ENCODE data around the gene PROX2.

The PROX2 gene

DNA sequence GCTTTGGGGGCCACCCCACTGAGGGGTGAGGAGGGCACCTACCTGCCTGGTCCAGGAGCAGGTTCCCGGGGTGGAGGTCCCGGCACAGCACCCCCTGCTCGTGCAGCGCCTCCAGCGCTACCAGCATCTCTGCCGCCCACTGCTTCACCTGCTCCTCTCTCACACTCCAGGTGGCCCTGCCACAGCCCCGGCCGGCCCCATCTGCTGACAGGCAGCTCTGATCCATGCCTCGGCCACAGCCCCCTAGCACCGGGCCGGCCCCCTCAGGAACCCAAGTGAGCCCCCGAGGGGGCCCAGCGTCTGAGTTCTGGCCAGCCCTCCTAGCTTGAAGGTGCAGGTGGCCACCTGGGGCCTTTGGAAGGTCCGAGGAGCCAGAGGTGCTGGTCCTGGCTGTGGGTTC, 33.6 kb upstream of the PROX2 start:
- DNase-seq (ENCODE audit: low read depth) = no peak

DNA sequence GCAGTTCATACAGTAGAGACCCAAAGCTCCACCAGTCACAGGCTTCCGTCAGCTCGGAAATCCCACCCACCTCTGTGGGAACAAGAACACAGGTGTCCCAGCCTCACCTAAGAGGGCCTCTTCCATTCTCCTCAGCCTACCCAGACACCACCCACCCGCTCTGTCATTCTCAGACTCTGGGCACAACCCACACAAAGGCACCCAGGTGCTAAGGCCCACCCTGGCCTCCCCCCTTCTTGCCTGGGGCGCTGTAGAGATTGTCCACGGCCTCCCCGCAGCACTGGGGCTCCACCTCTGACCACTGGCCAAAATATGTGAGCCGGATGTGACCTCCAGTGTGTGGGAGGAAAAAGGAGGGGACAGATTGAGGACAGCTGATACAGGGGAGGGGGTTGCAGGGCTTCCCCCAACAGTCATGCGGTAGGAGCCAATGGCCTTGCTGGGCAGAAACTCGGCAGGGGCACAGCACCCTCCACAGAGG, 33.0 kb upstream of the PROX2 start:
- no peak for DNase-seq (ENCODE audit: low read depth)

DNA sequence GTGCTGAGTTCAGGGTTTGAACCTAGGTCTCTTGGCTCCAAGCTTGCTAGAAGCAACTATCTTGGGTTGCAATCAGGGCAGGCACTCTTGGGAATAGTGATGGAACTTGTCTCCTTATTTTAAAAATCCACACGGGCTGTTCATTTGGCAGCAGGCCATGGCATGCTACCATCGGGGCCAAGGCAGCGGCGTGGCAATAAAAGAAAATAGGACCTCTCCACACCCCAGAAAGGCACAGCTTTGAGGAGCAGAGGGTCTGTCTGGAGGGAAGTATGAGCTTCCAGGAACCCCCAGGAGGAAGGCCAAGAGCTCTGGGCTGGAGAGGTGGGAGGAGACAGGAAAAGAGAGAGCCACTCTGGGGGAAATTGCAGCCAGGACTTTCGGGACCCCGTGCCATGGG, 31.8 kb upstream of the PROX2 start:
- no peak for DNase-seq (ENCODE audit: low read depth)

DNA sequence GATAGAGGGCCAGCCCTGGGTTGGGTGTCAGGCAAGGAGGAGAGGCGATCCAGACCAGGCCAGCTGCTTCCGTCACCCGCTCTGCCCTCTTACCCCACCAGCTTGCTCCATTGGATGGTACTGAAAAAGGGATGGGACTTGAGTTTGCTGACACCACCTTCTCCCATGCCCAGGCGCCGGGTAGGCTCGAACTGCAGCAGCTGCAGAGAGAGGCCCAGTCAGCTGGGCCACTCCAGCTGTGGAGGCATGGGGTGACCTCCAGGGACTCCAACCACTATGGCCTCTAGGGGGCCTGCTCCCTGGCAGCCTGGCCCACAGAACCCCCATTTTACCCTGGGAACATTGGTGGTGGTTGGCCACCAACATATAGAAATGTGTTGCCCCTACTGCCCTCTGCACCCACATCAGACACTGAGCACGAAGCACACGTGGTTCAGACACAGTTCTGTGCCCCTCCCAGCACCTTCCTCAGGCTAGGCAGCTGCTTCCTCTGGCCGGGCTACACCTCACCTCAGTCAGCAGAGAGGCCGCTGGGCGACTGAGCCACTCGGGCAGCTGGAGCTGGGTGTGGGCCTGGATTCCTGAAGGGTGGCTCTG, 31.1 kb upstream of the PROX2 start:
- DNase-seq (ENCODE audit: low read depth) = no peak

DNA sequence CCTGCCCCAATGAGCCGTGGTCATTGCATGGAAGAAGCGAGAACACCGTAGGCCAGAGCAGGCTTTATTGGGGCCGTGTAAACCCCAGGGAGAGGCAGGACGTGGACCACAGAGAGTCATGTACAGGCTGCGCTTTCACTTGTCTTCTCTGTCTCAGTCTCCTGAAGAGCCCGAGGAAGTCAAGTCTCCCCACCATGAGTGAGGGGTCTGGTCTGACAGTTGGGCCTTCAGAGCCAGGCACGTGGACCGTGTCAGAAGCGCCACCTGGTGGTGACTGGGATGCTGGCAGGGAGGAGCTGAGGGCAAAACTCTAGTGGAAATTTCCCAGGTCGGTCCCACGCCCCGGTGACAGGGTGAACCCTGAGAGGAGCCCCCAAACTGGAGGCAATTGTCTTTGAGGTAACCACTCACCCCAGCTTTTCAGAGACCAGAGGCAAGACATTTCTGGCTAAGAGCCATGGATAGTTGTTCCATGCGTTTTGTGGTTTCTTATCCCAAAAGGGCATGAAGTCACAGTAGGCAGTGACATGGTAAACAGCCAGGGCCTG, 29.7 kb upstream of the PROX2 start:
- DNase-seq (ENCODE audit: low read depth) = peak; percentile 72

DNA sequence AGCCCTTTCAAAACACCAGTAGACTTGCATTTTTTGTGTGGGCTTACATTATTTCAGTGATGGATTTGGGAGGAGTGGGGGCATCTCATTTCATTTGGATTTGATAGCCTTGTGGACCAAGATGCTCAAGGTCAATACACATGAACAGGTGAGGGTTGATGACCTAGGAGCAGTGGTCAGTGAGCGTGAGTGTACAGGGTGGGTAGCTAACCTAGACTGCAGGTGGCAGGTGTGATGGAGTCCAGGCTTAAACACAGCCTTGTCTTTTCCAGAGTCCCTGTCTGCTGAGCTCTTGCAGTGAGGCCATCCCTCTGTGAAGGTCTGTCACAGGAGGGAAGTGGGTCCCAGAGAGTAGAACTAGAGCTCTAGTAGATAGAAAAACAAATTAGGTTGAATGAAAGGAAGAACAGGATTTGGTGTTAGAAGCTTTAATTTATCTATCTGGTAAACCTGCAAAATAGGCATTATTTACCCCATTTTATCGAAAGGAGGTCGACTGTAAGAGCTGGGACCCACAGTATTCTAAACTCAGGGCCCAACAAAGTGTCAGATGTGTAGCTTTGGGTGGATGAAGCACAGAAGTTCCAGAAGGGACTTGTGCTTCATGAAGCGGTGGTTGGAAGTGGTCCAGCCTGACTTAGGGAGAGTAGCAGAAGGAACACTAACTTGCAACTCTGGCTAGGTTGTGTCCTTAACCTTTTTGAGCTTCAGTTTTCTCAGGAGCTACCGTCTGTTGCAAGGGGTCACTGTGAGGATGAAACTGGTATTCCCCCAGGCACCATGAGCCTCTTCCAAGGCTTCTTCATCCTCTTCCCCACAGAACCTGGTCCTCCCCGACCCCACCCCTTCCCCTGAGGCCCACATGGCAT, 28.9 kb upstream of the PROX2 start:
- no peak for DNase-seq (ENCODE audit: low read depth)

DNA sequence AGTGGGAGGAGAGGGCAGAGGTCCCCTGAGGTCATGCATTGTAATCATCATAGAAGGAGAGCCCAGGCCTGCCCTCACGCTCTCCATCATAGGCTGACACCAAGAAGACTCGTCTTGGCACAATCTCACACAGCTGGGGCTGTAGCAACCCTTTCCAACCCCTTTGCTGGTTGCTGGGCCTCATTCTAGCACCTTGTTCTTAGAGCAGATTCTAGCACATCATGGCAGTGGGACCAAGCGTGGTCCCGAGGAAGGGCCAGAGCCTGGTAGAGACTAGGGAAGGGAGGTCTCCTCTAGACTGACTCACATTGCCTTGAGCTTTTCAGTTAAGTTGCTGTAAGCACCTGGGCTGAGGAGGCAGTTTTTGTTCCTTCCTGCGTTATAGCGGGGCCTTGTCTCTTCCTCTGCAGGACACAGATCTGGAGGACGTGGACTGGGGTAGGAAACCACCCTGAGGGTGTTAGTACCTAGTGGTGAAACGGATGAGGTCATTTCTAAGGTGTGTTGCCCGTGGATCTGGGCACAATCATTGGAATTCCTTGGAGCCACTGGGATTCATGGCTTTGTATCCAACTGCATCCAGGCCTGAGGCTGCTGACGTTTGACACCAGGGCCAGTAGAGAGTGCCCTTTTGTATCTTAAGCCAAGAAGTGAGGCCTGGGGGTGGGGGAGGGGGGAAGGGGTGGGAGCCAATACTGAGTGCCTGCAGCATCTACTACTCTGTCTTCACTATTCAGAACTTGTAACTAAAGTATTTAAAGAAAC, 27.2 kb upstream of the PROX2 start:
- no peak for DNase-seq (ENCODE audit: low read depth)

DNA sequence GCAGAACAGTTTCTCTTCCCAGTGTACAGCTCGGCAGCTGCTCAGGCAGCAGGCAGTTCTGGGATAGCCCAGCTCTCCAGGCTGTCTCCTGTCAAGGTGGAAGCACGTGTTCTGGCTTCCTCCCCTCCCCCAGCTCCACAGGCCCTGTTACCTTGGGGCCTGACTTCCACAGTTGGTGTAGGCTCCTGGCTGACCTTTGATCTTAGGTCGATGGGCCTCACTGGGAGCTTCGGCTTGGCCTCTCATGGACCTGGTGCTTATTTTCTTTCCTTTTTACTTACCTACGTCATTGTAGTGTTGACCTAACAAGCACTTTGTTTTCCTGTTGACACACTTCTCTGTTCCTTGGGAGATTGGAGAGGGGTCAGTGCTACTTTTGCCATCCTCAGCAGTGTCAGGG, 22.7 kb upstream of the PROX2 start:
- no peak for DNase-seq (ENCODE audit: low read depth)

DNA sequence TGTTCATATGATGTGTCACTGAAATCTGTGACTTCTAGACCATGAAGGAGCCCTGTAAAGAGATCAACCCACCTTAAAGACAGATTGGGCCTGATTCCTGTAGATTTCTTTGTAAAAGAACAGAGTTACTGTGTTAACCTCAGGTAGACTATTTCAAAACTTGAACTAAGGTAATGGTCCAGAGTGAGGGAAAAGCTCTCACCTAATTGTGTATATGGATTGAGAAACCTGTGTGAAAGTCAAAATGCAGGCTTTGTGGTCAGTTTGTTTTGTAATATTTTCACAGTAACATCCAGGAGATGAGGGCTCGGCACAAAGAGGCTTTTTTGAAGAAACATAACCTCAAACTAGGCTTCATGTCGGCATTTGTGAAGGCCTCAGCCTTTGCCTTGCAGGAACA, 22.1 kb upstream of the PROX2 start:
- no peak for DNase-seq (ENCODE audit: low read depth)

DNA sequence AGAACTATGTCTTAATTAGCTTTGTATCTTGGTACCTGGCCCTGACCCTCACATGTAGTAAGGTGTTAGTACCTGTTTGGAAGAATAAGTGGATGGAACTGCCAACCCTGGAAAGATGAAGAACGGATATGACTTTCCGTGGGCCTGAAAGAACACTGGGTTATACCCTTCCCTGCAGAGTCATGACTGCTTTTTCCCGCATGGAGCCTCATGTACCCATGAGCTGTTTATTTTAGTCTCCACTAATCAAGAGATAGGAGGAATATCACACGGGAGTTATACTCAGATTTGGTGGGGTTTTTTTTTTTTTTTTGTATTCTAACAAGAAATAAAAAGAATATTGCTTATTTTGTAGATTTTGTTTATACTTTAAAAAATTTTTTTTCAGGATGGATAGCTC, 21.7 kb upstream of the PROX2 start:
- no peak for DNase-seq (ENCODE audit: low read depth)

DNA sequence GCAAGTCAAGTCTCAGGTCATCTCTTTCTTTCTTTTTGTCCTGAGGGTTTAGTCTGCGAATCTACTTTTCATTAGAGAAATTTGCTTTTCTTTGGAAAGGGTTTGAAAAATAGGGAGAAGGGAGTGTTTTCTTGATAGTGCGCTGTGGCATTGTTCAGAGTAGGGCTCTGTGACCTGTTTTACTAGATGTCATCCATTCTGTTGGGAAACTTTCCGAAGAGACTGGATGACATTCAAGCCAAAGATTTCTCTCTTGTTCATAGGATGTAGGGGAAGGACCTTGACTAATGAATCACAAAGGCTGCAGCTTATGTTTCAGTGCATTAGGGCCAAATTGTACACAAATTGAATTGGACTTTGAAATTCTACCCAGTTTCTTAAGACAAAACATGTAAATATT, 20.5 kb upstream of the PROX2 start:
- no peak for DNase-seq (ENCODE audit: low read depth)

DNA sequence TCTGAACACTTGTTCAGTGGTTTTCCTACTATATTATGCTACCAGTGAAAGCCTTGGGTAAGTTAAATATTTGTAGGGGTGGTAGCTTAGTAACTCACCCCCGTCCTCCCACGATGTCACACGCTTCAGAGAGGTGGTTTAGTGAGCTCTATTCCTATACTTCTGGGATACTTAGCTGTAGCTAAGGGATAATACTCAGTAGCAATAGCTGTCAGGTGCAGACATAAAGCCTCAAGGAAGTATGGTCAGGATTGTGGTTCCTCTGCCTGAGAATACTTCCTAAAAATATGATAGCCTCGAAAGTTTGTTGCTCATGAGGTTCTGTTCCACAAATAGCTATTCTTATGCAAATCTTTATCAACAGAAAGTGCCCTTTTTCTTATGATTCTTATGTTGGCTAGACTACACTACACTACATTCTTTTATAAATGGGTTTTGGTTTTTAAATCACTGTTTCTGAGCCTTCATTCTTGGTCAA, 17.7 kb upstream of the PROX2 start:
- no peak for DNase-seq (ENCODE audit: low read depth)

DNA sequence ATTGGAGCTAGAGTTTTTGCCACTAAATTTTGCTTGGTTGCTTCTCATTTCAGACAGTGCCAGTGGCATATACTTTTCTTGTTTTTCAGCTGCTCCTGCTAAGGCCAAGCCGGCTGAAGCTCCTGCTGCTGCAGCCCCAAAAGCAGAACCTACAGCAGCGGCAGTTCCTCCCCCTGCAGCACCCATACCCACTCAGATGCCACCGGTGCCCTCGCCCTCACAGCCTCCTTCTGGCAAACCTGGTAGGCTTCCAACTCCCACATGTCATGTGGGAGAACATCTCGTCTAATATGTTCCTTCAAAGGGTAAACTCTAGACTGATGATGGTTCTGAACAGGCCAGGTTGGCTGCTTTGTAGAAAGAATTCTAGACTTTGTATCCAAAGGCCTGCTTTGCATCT, 16.8 kb upstream of the PROX2 start:
- DNase-seq (ENCODE audit: low read depth) = no peak

DNA sequence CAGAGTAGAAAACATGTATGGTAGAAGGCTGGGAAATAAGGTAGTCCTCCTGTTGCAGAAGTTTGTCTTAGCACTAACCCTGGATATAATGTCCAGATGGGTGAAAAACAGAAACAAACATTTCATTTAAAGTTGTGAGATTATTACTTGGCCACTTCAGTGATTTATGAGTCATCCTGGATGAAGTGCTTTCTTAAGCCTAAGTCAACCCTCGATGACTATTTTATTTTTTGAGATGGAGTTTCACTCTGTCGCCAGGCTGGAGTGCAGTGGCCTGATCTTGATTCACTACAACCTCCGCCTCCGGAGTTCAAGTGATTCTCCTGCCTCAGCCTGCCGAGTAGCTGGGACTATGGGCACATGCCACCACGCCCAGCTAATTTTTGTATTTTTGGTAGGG, 15.9 kb upstream of the PROX2 start:
- no peak for DNase-seq (ENCODE audit: low read depth)

DNA sequence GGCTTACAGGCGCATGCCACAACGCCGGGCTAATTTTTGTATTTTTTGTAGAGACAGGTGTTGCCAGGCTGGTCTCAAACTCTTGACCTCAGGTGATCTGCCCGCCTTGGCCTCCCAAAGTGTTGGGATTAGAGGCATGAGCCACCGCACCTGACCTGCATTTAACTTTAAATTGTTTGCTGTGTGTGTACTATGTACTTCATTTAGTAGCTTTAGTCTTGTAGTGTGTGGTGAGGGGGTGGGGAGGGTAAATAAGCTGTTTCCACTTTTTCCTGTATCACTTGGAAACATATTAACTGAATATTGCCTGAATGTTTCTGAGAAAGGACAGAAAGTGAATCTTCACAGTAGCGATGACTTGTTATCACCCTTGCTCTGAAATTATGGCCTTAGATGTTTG, 14.3 kb upstream of the PROX2 start:
- DNase-seq (ENCODE audit: low read depth) = no peak

DNA sequence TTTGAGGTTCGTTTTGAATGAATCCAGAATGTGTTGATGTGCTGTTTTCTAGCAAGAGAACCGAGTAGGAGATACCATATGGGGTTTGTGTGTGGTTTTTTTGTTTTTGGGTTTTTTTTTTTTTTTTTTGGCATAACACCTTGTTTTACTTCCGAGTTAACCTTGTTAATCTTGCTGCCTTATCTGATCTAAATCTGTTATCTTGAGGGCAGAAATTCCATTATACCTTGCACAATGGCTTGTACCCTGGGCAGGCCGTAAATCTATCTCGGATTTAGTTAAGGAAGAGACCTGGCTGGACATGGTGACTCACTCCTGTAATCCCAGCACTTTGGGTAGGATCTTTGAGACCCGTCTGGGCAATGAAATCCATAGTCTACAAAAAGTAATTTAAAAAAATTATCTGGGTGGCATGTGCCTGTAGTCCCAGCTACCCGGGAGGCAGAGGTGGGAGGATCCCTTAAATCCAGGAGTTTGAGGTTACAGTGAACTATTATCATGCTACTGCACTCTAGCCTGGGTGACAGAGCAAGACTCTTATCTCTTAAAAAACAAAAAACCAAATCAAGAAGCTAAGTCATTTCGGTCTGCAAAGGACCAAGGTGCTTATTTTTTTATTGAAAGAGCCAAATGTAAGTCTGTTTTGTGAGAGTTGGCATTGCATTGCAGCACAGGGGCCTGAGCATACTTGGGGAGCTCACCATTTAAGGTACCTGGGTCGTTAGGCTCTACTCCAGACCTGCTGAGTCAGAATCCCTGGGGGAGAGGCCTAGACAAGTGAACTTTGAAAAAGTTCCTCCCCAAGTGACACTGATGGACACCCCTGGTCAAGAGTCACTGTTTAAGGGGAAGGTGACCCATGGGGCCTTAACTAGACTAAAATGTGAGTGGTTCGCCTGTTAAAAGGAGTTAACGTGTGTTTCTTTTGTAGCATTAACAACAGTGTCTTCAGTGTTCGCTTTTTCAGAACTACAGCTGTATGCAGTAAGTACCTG, 12.5 kb upstream of the PROX2 start:
- DNase-seq (ENCODE audit: low read depth) = no peak

DNA sequence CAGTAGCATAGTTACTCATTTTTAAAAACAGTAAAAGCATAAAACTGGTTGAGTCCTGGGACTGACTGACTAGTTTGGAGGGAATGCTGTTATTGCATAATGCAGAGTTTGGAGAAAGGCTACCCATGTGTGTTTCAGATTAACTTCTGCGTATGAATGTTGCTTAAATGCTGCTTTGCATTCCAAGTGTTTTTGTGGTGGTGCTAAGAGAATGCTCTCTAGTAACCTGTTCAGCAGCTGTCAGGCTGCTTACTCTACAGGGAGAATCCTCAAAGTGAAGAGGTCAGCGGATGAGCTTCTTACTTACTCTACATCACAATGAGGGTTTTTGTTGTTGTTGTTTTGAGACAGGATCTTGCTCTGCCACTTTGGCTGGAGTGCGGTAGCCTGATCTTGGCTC, 10.1 kb upstream of the PROX2 start:
- no peak for DNase-seq (ENCODE audit: low read depth)

DNA sequence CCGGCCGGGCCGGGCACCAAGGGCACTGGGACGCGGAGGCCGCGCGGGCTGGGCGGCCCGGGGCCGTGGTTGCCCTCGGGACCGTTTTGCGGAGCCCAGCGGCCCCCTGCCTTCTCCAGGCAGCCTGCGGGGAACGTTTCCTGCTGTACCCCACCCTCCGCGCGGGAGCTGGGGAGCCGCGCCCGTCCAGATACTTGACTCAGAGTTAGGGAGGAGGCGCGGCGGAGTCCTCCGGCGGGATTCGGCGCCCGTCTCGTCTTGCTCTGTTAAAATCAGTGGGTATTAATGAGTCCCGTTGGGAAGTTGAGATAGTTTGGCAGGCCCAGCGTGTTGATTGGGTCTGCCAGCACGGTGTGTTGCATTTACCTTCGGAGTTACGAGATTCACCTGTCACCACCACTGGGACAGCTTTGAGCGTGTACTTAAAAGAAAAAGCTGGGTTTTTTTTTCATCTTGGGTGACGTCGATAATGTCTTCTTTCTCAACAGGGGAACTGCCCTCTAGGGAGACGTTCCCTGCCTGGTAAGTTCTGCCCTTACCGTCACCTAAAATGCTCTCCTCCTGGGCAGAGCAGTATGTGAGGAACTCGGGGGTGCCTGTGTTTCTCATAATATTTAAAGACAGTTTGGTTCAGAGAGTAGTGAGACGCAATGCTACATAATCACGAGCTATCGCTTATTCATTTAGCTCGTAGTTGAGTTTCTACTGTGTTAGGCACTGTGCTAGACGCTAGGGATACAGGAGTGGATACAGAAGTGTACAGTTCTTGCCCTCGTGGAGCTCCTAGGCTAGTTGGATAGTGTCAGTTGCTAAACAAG, 6.4 kb upstream of the PROX2 start:
- DNase-seq (ENCODE audit: low read depth) = peak; percentile 26

DNA sequence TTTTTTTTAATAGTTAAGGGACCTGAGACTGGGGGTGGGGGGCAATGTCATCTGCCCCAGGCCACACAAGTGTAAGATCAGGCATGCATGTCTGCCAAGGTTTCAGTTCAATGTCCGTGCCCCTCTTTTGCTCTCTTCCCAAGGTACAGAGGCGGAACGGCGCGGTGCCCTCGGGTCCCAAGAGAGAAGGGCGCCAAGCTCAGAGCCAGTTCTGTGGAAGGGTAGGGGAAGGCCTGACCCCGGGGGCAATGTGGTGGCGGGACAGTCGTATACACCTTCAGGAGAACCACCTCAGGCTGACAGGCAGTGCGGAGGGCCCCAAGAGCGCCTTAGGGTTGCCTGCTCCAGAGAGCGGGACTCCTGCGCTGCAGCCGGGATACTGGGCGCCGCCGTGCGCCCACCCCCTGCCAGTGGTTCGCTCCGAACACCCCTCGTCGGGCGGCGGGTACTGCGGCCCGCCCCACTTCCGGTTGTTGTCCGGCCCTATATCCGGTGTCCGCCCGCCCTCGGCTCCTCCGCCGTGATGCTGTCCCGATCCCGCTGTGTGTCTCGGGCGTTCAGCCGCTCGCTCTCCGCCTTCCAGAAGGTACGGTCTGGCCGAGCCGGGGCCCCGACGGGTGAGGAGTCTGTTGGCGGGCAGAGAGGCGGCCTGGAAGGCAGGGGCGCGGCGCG, 5.6 kb upstream of the PROX2 start, which contains the start of gene DLST:
DLST (plus strand) TSS at position 486 of the 672 bp plus-strand sequence; CDS start at position 524, 38 bp downstream.
- peak; percentile 77 for DNase-seq (ENCODE audit: low read depth)
